Heart left ventricle (tissue), 16 donors: Measurements from ENCODE around the gene TXNDC16. TPM values are rescaled to one million over a fixed set of nuclear protein-coding genes. Genes with fewer than 3 reads are reported as not detected.
"Not testable (repeated sequence)": the region's sequence is repeated elsewhere in the genome, so short reads cannot be mapped to it uniquely, and the experiment has no call there.

ENCODE experiments used
- ATAC-seq, 4 donors: fragments of 200-7000 bp; cut with Tn5 transposase; one replicate each; pipeline ENCODE4 v1.9.1; 2020 to 2022; ENCODE audit warnings: moderate library complexity in 4 of 4, mild to moderate bottlenecking in 3 of 4, moderate number of reproducible peaks in 1 of 4
- DNase-seq, 5 donors: peaks; one replicate each; pipeline ENCODE4 v3.0.0-alpha.2; 2020
- H3K27ac ChIP-seq, 12 donors: fragments of 200-600 bp; sonication (generic) in 4 of 12; one replicate each; pipeline versions ENCODE4 v1.5.0 to v1.8.0; 2016 to 2022; ENCODE audit warnings: mild to moderate bottlenecking in 2 of 12
- H3K27me3 ChIP-seq, 9 donors: fragments of 200-600 bp; sonication (generic) in 2 of 9; one replicate each; pipeline versions ENCODE4 v1.5.1 to v1.8.0; 2016 to 2022; ENCODE audit warnings: mild to moderate bottlenecking in 3 of 9
- H3K36me3 ChIP-seq, 9 donors: fragments of 200-600 bp; sonication (generic) in 2 of 9; one replicate each; pipeline versions ENCODE4 v1.5.0 to v1.8.0; 2018 to 2022; ENCODE audit warnings: mild to moderate bottlenecking in 2 of 9
- H3K4me1 ChIP-seq, 12 donors: fragments of 200-600 bp; sonication (generic) in 4 of 12; one replicate each; pipeline versions ENCODE4 v1.5.0 to v1.8.0; 2016 to 2022; ENCODE audit warnings: mild to moderate bottlenecking in 3 of 12
- H3K4me3 ChIP-seq, 12 donors: fragments of 200-600 bp; sonication (generic) in 4 of 12; one replicate each; pipeline versions ENCODE4 v1.5.0 to v1.8.0; 2017 to 2022; ENCODE audit warnings: mild to moderate bottlenecking in 9 of 12, moderate library complexity in 4 of 12
- H3K9me3 ChIP-seq, 12 donors: fragments of 200-600 bp; sonication (generic) in 4 of 12; one replicate each; pipeline versions ENCODE4 v1.5.0 to v1.8.0; 2016 to 2022; ENCODE audit warnings: mild to moderate bottlenecking in 1 of 12
- POLR2A ChIP-seq, 2 donors: fragments of 450-650 bp; IDR thresholded peaks; one replicate each; pipeline ENCODE4 v1.6.1; 2017; ENCODE audit warnings: antibody characterized with exemption in 2 of 2, mild to moderate bottlenecking in 2 of 2, moderate library complexity in 2 of 2
- WGBS, 4 donors: extraction: QIAGEN DNeasy Blood & Tissue Kit in 2 of 4; methylation state at CpG; one replicate each; pipeline versions ENCODE4 v1.1.5 to v1.1.7; 2013 to 2018; 5-methylcytosine and 5-hydroxymethylcytosine counted together
- intact Hi-C, 10 donors: fragments of 100-400 bp; cut with DNase I; formaldehyde crosslinking; loops; one replicate each; pipeline versions ENCODE4 v1.11.1 to v1.14.2; 2022
- polyA plus RNA-seq, 2 donors: library from polyadenylated mRNA; stranded (reverse); fragments of 200-250 nt; gene quantifications; one replicate each; pipeline ENCODE4 v1.2.3, GENCODE V29; 2013
- total RNA-seq, 9 donors: library from RNA; depleted of rRNA in 2 of 9; stranded (reverse); fragments of >200 nt in 2 of 9; fragmentation: NEBNext Ultra II Directional in 3 of 9; extraction: Animal tissue kit (Norgen Biotek cat#: 25700) in 3 of 9; gene quantifications; one replicate each; pipeline versions ENCODE4 v1.1.0 to v1.2.4, GENCODE V29; 2016 to 2023
- TF ChIP-seq, protein P1 (sequence below), 12 donors: fragments of 200-600 bp; sonication (generic) in 4 of 12; IDR thresholded peaks; one replicate each; pipeline versions ENCODE4 v1.5.0 to v1.8.0; 2018 to 2022; ENCODE audit warnings: antibody characterized with exemption in 12 of 12, mild to moderate bottlenecking in 5 of 12
- donor health status: ischemic (EF 13 %, LVEDD 7.1; RV severe dilation, severe dysfunction).
- donor health status: healthy with polysubstance abuse.
- donor health status: DM: no; HTN: yes; CAD: no.
- donor health status: DM: no; HTN: no; CAD: no.
- donor health status: ischemic (EF 25% LVEDD 6.9; RV normal size, moderate dysfunction).
- donor health status: ischemic (EF 25% LVEDD 5.7; RV mildly dilated, moderate dysfunction).
- donor health status: healthy.
- donor health status: DM: yes; HTN: yes; CAD: no.
- donor health status: ischemic (EF 35%, LVEDD 5.7; RV mildly dilated, moderate dysfunction).
- donor health status: nonischemic (EF 11% LVEDD 7.7; RV severe dilation, severe dysfunction).
- donor health status: DM: yes; HTN: yes; CAD: no.
- donor health status: PGD.
- donor health status: ischemic (EF 29% LVEDD 5.4; RV normal size, mild dysfunction).
- donor health status: nonischemic (EF 23%, LVEDD 6.1; RV moderate dilation, normal function).

TXNDC16 gene
- total and polyA plus RNA-seq, 11 donors = 0.72 to 7.1 (median 3.9) TPM

DNA sequence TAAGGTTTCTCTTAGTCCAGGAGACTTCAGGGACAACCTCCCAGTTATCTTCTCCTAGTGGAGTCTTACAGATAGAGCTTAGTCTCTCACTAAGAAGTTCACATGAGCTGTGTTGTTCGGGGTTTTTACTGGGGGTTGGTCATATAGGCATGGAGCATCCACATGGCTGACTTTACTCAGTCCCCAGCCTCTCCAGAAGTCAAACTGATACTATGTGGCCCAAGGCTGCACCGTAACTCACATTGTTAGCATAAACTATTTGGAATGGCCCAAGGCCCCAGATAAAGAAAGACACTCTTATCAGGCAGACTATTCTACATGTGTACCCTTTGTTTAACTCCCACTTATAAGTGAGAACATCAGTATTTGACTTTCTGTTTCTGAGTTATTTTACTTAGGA, 23.6 kb upstream of the TXNDC16 start:
- Histone ChIP-seq H3K27ac (no peak overlapping the region), H3K27me3 (no peaks in the 10 kb centered on the region), H3K9me3 (peaks cover 0 to 38% (median 17%) of the 10 kb centered on the region in 12 donors), H3K4me3 (no peak overlapping the region), H3K36me3 (no peaks in the 10 kb centered on the region), H3K4me1 (no peaks in the 10 kb centered on the region)
- ATAC-seq (no peak), DNase-seq (no peak)
- intact Hi-C loops = no loop called here
- WGBS, 4 donors = 89 to 93% (median 90%) methylated on average over 2 of the region's 2 CpGs
- TF ChIP-seq, protein P1, sequence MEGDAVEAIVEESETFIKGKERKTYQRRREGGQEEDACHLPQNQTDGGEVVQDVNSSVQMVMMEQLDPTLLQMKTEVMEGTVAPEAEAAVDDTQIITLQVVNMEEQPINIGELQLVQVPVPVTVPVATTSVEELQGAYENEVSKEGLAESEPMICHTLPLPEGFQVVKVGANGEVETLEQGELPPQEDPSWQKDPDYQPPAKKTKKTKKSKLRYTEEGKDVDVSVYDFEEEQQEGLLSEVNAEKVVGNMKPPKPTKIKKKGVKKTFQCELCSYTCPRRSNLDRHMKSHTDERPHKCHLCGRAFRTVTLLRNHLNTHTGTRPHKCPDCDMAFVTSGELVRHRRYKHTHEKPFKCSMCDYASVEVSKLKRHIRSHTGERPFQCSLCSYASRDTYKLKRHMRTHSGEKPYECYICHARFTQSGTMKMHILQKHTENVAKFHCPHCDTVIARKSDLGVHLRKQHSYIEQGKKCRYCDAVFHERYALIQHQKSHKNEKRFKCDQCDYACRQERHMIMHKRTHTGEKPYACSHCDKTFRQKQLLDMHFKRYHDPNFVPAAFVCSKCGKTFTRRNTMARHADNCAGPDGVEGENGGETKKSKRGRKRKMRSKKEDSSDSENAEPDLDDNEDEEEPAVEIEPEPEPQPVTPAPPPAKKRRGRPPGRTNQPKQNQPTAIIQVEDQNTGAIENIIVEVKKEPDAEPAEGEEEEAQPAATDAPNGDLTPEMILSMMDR (IDR thresholded peaks at IDR 0.05) = no peak
- no peak for TF ChIP-seq POLR2A (IDR thresholded peaks at IDR 0.05)

DNA sequence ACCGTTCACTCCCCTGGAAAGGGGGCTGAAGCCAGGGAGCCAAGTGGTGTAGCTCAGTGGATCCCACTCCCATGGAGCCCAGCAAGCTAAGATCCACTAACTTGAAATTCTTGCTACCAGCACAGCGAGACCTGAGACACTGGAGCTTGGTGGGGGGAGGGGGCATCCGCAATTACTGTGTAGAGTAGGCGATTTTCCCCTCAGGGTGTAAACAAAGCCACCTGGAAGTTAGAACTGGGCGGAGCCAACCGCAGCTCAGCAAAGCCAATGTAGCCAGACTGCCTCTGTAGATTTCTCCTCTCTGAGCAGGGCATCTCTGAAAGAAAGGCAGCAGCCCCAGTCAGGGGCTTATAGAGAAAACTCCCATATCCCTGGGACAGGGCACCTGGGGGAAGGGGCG, 16.1 kb upstream of the TXNDC16 start:
- H3K4me3 ChIP-seq, ATAC-seq, H3K4me1 ChIP-seq, DNase-seq, intact Hi-C loops, H3K27ac ChIP-seq, H3K36me3 ChIP-seq, H3K27me3 ChIP-seq: not testable (repeated sequence)
- WGBS, 4 donors = 96 to 98% (median 96%) methylated on average over 5 to 7 of the region's 7 CpGs
- peaks cover 0 to 51% (median 26%) of the 10 kb centered on the region in 12 donors for H3K9me3 ChIP-seq

DNA sequence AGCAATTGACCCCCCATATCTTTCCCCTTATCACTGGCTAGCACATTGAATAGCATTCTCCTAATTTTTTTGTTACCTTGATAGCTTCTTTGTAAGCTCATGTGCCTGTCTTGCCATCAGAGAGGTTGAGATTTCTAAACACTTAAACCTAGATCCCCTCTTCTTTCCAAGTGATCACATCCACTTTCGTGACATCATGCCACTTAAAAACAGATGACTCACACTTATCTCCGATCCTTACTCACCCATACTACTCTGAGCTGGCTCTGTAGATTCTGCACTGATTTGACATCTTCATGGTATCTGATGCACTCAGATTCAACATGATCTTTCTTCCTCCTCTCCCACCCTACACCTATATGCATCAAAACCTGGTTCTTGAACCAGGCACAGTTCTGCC, 10.8 kb upstream of the TXNDC16 start:
- ATAC-seq (no peak), DNase-seq (no peak)
- H3K27me3 ChIP-seq = no peaks in the 10 kb centered on the region
- H3K9me3 ChIP-seq = peaks cover 0 to 20% (median 0%) of the 10 kb centered on the region in 12 donors
- no peak overlapping the region for H3K27ac ChIP-seq
- 83 to 85% (median 84%) methylated on average over 2 of the region's 2 CpGs for WGBS, 4 donors
- intact Hi-C loops = no loop called here
- no peaks in the 10 kb centered on the region for H3K4me1 ChIP-seq
- H3K4me3 ChIP-seq = no peak overlapping the region
- H3K36me3 ChIP-seq = no peaks in the 10 kb centered on the region
- no peak for TF ChIP-seq POLR2A (IDR thresholded peaks at IDR 0.05)
- TF ChIP-seq, protein P1 (IDR thresholded peaks at IDR 0.05) = no peak

DNA sequence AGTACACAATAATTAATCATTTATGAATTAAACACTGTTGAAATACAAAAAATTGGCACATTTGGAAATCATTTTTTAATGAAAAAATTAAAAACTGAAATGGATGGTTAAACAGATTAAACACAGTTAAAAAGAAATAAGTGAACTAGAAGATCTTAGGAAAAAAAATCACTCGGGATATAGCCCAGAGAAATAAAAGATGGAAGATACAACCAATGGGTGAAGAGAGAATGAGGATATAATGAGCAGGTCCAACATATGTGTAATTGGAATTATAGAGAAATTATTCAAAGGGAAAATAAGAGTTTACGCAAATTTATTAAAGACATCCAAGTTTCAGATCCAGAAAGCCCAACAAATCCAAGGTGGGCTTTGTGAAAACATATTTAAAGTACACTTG, 6.4 kb upstream of the TXNDC16 start:
- intact Hi-C loops = loop anchor here in 4 of 10 donors (10.0 kb wide), 2 partner anchors 136 to 146 kb away; partner anchors contain the start of genes ERO1A (in 3 of the 4) and PSMC6 (in 1 of the 4)
- H3K27me3 ChIP-seq = no peaks in the 10 kb centered on the region
- 94 to 99% (median 97%) methylated on average over 2 of the region's 2 CpGs for WGBS, 4 donors
- H3K4me3 ChIP-seq = no peak overlapping the region
- ATAC-seq = no peak
- TF ChIP-seq POLR2A (IDR thresholded peaks at IDR 0.05) = no peak
- TF ChIP-seq, protein P1 (IDR thresholded peaks at IDR 0.05) = no peak
- no peak overlapping the region for H3K27ac ChIP-seq
- peaks cover 0 to 14% (median 0%) of the 10 kb centered on the region in 12 donors for H3K9me3 ChIP-seq
- peaks cover 0 to 10% (median 7%) of the 10 kb centered on the region in 12 donors for H3K4me1 ChIP-seq
- no peak for DNase-seq
- no peaks in the 10 kb centered on the region for H3K36me3 ChIP-seq
